NCI-H1417 treated with DMSO at 0.1 percent for 48 hours (cell line): ENCODE results near the gene SEMA6C.
"Not testable (repeated sequence)": the region's sequence is repeated elsewhere in the genome, so short reads cannot be mapped to it uniquely, and the experiment has no call there.

Experiments used
- DNase-seq: peaks from one replicate; lab custom pipeline; 2025; lab: John Stamatoyannopoulos, UW

Gene SEMA6C

GRCh38 chr1:151128800-151129199 is 17.6 kb downstream of the SEMA6C start:
- DNase-seq: no peak

- no peak for DNase-seq
Measured at GRCh38 chr1:151124763-151125403, 21.5 kb downstream of the SEMA6C start.

GRCh38 chr1:151113877-151114276 is 32.6 kb downstream of the SEMA6C start:
- DNase-seq: no peak

- DNase-seq: no peak
Measured at GRCh38 chr1:151108331-151108730, 38.1 kb downstream of the SEMA6C start.

GRCh38 chr1:151106894-151107293 is 39.5 kb downstream of the SEMA6C start:
- DNase-seq: no peak

GRCh38 chr1:151104630-151105029 is 41.8 kb downstream of the SEMA6C start:
- DNase-seq: no peak

GRCh38 chr1:151098126-151098525 is 48.3 kb downstream of the SEMA6C start:
- no peak for DNase-seq

- not testable (repeated sequence) for DNase-seq
Measured at GRCh38 chr1:151097426-151097825, 49.0 kb downstream of the SEMA6C start.

GRCh38 chr1:151085953-151086559 is 60.4 kb downstream of the SEMA6C start:
- no peak for DNase-seq
